GM12878 (cell line): ENCODE measurements around the gene PNMT. TPM values are rescaled to one million over a fixed set of nuclear protein-coding genes. Genes with fewer than 3 reads are reported as not detected.

Source experiments
- ATAC-seq: fragments of 200-7000 bp; cut with Tn5 transposase; 3 replicates; pipeline ENCODE4 v1.9.1; 2020; ENCODE audit warnings: mild to moderate bottlenecking, moderate library complexity
- BruUV-seq: library from RNA; stranded (reverse); fragments of 400-500 nt; replicated peaks from 2 replicates; lab custom pipeline; 2021; lab: Mats Ljungman, UMichigan
- CTCF ChIA-PET: fragments of 300-600 bp; sonication (Branson Sonifier 250); formaldehyde crosslinking; extraction: SDS; loops from one replicate; lab custom pipeline; 2021; ENCODE audit warnings: inconsistent platforms; lab: Yijun Ruan, JAX
- POLR2A ChIA-PET: fragments of 350-600 bp; formaldehyde crosslinking; extraction: SDS; loops from one replicate; lab custom pipeline; 2021; ENCODE audit warnings: inconsistent platforms; lab: Charles Lee
- RAD21 ChIA-PET: fragments of 300-600 bp; sonication (Branson Sonifier 250); formaldehyde crosslinking; loops from one replicate; lab custom pipeline; 2023; ENCODE audit warnings: antibody characterized with exemption; ENCODE audit not compliant: unreplicated experiment; lab: Charles Lee
- SMC1A ChIA-PET: fragments of 300-600 bp; sonication (Branson Sonifier 250); formaldehyde crosslinking; loops from one replicate; lab custom pipeline; 2023; ENCODE audit not compliant: unreplicated experiment, uncharacterized antibody; lab: Charles Lee
- DNase-seq: peaks from one replicate; pipeline ENCODE4 v3.0.0-alpha.2; 2011; ENCODE audit warnings: low read depth, low spot score
- FAIRE-seq: peaks from 3 replicates; lab custom pipeline; 2011; peaks lifted over from hg19 to GRCh38; lab: Jason Lieb, UNC
- H2AFZ ChIP-seq: 2 replicates; pipeline ENCODE4 v1.6.0; 2011; ENCODE audit warnings: low read depth, low read length, control low read depth; ENCODE audit not compliant: control insufficient read depth
- H3K27ac ChIP-seq: 2 replicates; pipeline ENCODE4 v1.5.1; 2011; ENCODE audit warnings: control low read depth; ENCODE audit not compliant: control insufficient read depth, insufficient read depth
- H3K27me3 ChIP-seq, 2 experiments: replicated peaks in 1 of 2; 2 replicates each; pipeline versions ENCODE4 v1.6.0 to v1.6.1; 2011; ENCODE audit warnings: low read length in 1 of 2; ENCODE audit not compliant: control insufficient read depth in 2 of 2, insufficient read depth in 2 of 2
- H3K36me3 ChIP-seq, 2 experiments: 2 replicates each; pipeline ENCODE4 v1.5.1; 2011; ENCODE audit warnings: low read length in 1 of 2; ENCODE audit not compliant: control insufficient read depth in 2 of 2, insufficient read depth in 2 of 2
- H3K4me1 ChIP-seq: 2 replicates; pipeline ENCODE4 v1.6.1; 2011; ENCODE audit warnings: mild to moderate bottlenecking, low read length, moderate library complexity, mixed read lengths; ENCODE audit not compliant: control insufficient read depth, insufficient read depth
- H3K4me2 ChIP-seq: 2 replicates; pipeline ENCODE4 v1.6.0; 2011; ENCODE audit warnings: control low read depth; ENCODE audit not compliant: control insufficient read depth, insufficient read depth
- H3K4me3 ChIP-seq: fragments of 200-600 bp; sonication (generic); 2 replicates; pipeline ENCODE4 v1.5.1; 2016
- H3K79me2 ChIP-seq: 2 replicates; pipeline ENCODE4 v1.6.0; 2011; ENCODE audit warnings: low read length; ENCODE audit not compliant: control insufficient read depth, insufficient read depth
- H3K9ac ChIP-seq: 2 replicates; pipeline ENCODE4 v1.8.0; 2011; ENCODE audit warnings: low read length, control low read depth, mixed read lengths; ENCODE audit not compliant: control insufficient read depth, insufficient read depth
- H3K9me3 ChIP-seq: replicated peaks from 3 replicates; pipeline ENCODE4 v1.5.1; 2011; ENCODE audit warnings: mild to moderate bottlenecking, low read length; ENCODE audit not compliant: control insufficient read depth, insufficient read depth
- H4K20me1 ChIP-seq: 2 replicates; pipeline ENCODE4 v1.6.0; 2011; ENCODE audit not compliant: control insufficient read depth, insufficient read depth
- E4F1 ChIP-seq: fragments of 450-650 bp; IDR thresholded peaks from 2 replicates; pipeline ENCODE4 v1.6.1; 2018; ENCODE audit warnings: borderline replicate concordance, mild to moderate bottlenecking; ENCODE audit not compliant: partially characterized antibody
- HDGF ChIP-seq: fragments of 450-650 bp; IDR thresholded peaks from 2 replicates; pipeline ENCODE4 v1.6.1; 2016; ENCODE audit warnings: antibody characterized with exemption
- JUND ChIP-seq: IDR thresholded peaks from 2 replicates; pipeline ENCODE4 v1.6.1; 2012; ENCODE audit warnings: low read depth, mild to moderate bottlenecking, low read length, improper control_type of control experiment, moderate library complexity
- KAT2A ChIP-seq: conservative IDR thresholded peaks from 2 replicates; pipeline ENCODE4 v1.6.1; 2011; ENCODE audit warnings: low read depth, low read length; ENCODE audit not compliant: control insufficient read depth
- ZBTB40 ChIP-seq: fragments of 450-650 bp; IDR thresholded peaks from 2 replicates; pipeline ENCODE4 v1.6.1; 2016; ENCODE audit warnings: mild to moderate bottlenecking, moderate library complexity, borderline replicate concordance
- WGBS: methylation state at CpG from one replicate; pipeline ENCODE4 v1.1.6; 2016; ENCODE audit warnings: low lambda C conversion rate; ENCODE audit not compliant: insufficient replicate concordance, insufficient coverage; ENCODE audit errors: missing lambda C conversion rate; 5-methylcytosine and 5-hydroxymethylcytosine counted together
- in situ Hi-C: fragments of 300-500 bp; cut with MboI; formaldehyde crosslinking; loops from 9 replicates; pipeline ENCODE4 v1.14.3; 2018; ENCODE audit warnings: mixed read lengths
- intact Hi-C: fragments of 100-400 bp; cut with micrococcal nuclease; formaldehyde crosslinking; loops from one replicate; pipeline ENCODE4 v1.14.2; 2022; ENCODE audit not compliant: unreplicated experiment
- polyA plus RNA-seq, 11 experiments: library from polyadenylated mRNA; depleted of rRNA in 4 of 11; unstranded in 6 of 11; stranded (reverse) in 5 of 11; fragments of >200 nt; fragmentation: Nextera tagmentation in 4 of 11; fragmentation: Illumina TruSeq in 1 of 11; extraction: Ambion mirVana in 4 of 11; extraction: Trizol in 1 of 11; gene quantifications; 1 replicate in 1 of 11; 2 replicates in 10 of 11; pipeline versions ENCODE4 v1.2.1 to v1.2.3, GENCODE V29; 2011 to 2016; ENCODE audit warnings: inconsistent platforms in 2 of 11, missing spikeins in 2 of 11, low read depth in 1 of 11
- total RNA-seq, 4 experiments: library from RNA; depleted of rRNA in 3 of 4; stranded (reverse); fragments of >200 nt in 3 of 4; fragmentation: Illumina TruSeq in 1 of 4; extraction: Trizol in 1 of 4; gene quantifications; 2 replicates each; pipeline versions ENCODE4 v1.2.1 to v1.2.3, GENCODE V29; 2013 to 2021
- TF ChIP-seq, protein P1 (sequence below): IDR thresholded peaks from 2 replicates; pipeline ENCODE4 v1.6.1; 2012; ENCODE audit warnings: low read length, inconsistent platforms
- TF ChIP-seq, protein P2 (sequence below): fragments of 450-650 bp; IDR thresholded peaks from 2 replicates; pipeline ENCODE4 v1.6.1; 2016; ENCODE audit warnings: mild to moderate bottlenecking

Gene PNMT
- total and polyA plus RNA-seq, 10 of the 15 experiments (the other 5 are each of a cell fraction or from before 2014, with no cell fraction given): not detected

DNA sequence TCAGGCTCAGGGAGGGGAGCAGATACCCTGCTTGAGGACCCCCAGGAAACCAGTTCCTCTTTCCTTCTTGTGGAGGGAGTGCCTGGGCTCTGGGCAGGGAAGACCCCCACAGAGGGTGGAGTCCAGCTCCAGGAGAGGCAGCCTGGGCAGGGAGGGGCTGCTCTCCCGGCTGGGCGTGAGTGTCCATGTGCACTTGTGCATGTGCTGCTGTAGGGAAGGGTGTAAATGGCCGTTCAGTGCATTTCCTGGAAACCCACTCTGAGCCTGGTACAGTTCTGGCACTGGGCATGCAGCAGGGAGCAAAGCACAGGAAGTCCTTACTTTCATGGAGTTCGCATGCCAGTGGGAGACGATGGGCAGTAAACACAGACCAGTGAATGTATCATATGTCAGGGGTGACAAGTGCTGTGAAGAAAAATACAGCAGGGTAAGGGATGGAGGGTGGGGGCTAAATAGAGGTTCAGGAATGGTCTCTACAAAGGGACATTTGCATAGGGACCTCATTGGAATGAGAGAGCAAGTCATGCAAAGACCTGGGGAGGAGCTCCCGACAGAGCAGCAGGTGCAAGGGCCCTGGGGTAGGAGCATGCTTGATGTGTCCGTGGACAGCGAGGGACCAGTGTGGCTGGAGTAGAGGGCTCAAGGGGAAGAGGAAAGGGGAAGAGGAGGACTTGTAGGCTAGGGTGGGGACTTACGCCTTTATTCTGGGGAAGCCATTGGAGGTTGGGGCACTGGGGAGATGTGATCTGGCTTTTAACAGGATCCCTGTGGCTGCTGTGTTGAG, 25.8 kb upstream of the PNMT start:
- WGBS: 92% methylated on average over 9 of the region's 9 CpGs
- in situ Hi-C loops: no loop called here

More for the DNA sequence above, 25.8 kb upstream of the PNMT start:
- Histone ChIP-seq H3K9ac (no peak overlapping the region), H4K20me1 (peaks cover 3% of the 10 kb centered on the region; the same call in 1 of the 2 replicates), H3K27me3 (no peaks in the 10 kb centered on the region), H3K36me3 (no peaks in the 10 kb centered on the region; a peak in 2 of 4 replicates), H3K9me3 (no peaks in the 10 kb centered on the region), H3K4me1 (peaks cover 14% of the 10 kb centered on the region), H3K4me2 (no peak overlapping the region), H3K4me3 (no peak overlapping the region), H3K79me2 (peaks cover 34% of the 10 kb centered on the region), H2AFZ (no peak overlapping the region), H3K27ac (no peak overlapping the region)
- ATAC-seq (no peak), DNase-seq (no peak), FAIRE-seq (no peak)
- TF ChIP-seq KAT2A (no peak), ZBTB40 (no peak), JUND (no peak), E4F1 (no peak), HDGF (no peak)
- TF ChIP-seq, protein P1, sequence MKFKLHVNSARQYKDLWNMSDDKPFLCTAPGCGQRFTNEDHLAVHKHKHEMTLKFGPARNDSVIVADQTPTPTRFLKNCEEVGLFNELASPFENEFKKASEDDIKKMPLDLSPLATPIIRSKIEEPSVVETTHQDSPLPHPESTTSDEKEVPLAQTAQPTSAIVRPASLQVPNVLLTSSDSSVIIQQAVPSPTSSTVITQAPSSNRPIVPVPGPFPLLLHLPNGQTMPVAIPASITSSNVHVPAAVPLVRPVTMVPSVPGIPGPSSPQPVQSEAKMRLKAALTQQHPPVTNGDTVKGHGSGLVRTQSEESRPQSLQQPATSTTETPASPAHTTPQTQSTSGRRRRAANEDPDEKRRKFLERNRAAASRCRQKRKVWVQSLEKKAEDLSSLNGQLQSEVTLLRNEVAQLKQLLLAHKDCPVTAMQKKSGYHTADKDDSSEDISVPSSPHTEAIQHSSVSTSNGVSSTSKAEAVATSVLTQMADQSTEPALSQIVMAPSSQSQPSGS: no peak
- TF ChIP-seq, protein P2, sequence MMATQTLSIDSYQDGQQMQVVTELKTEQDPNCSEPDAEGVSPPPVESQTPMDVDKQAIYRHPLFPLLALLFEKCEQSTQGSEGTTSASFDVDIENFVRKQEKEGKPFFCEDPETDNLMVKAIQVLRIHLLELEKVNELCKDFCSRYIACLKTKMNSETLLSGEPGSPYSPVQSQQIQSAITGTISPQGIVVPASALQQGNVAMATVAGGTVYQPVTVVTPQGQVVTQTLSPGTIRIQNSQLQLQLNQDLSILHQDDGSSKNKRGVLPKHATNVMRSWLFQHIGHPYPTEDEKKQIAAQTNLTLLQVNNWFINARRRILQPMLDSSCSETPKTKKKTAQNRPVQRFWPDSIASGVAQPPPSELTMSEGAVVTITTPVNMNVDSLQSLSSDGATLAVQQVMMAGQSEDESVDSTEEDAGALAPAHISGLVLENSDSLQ: no peak
- ChIA-PET POLR2A (no interaction called here), SMC1A (interaction anchor here (1.1 kb wide), 1 partner anchor 19 kb away, joined by 3 read pairs; no protein-coding TSS in a partner anchor), RAD21 (no interaction called here), CTCF (interaction anchor here (0.6 to 15.5 kb wide), 3 partner anchors 12 to 26 kb away, joined by 3 to 225 read pairs (median 14); partner anchors contain the start of gene PNMT)
- intact Hi-C loops: no loop called here
- no TSS peak for BruUV-seq
